GM23248 (cell line): ENCODE results near the gene NCEH1.

Experiments used
- EZH2 ChIP-seq: fragments of 200-600 bp; sonication (generic); IDR thresholded peaks from 2 replicates; pipeline ENCODE4 v1.6.1; 2018; ENCODE audit warnings: antibody characterized with exemption, mild to moderate bottlenecking; ENCODE audit not compliant: insufficient read depth, poor library complexity, severe bottlenecking
- EZH2phosphoT487 ChIP-seq: fragments of 200-600 bp; sonication (generic); IDR thresholded peaks from 2 replicates; pipeline ENCODE4 v1.6.1; 2018; ENCODE audit warnings: antibody characterized with exemption, moderate library complexity, mild to moderate bottlenecking, low read depth; ENCODE audit not compliant: insufficient read depth

GRCh38 chr3:172609750-172610149 is 101.1 kb downstream of the NCEH1 start:
- TF ChIP-seq EZH2 (no peak), EZH2phosphoT487 (no peak)
